ENCODE results near the gene SPACA9. TPM values are rescaled to one million over a fixed set of nuclear protein-coding genes. Genes with fewer than 3 reads are reported as not detected.

Gene SPACA9
- total and polyA plus RNA-seq, 2 experiments from 2014 or later = 1.1 to 1.5 TPM

GRCh38 chr9:132877824-132878694, 639 bp upstream of the SPACA9 start, which contains the start of gene AK8:
TSS of gene AK8 (minus strand) at chr9:132878284. CDS start at chr9:132878255, 29 bp downstream.
- TF ChIP-seq REST (IDR thresholded peaks at IDR 0.05; ENCODE audit: unreplicated experiment) (peak; percentile 29), CREB1 (CRISPR knock-in tag; IDR thresholded peaks at IDR 0.05; ENCODE audit: low read depth) (peak; percentile 99), NANOG (IDR thresholded peaks at IDR 0.05; ENCODE audit: borderline replicate concordance) (no peak)
- Histone ChIP-seq H3K36me3 (ENCODE audit: insufficient read depth) (no peaks in the 10 kb centered on the region), H2AFZ (peak within 1 kb of the TSS; percentile 100), H3K27ac (ENCODE audit: low read depth) (no peak within 1 kb of the TSS), H3K9me2 (ENCODE audit: insufficient read depth) (no peaks in the 10 kb centered on the region), H3K27me3 (ENCODE audit: insufficient read depth) (peaks cover 34% of the 10 kb centered on the region), H3K79me2 (replicated peaks; ENCODE audit: insufficient read depth) (no peaks in the 10 kb centered on the region), H3K4me3 (peak within 1 kb of the TSS; percentile 99), H3K4me1 (ENCODE audit: insufficient read depth) (no peaks in the 10 kb centered on the region), H4K20me1 (replicated peaks; ENCODE audit: insufficient read depth) (no peaks in the 10 kb centered on the region), H3K4me2 (peak within 1 kb of the TSS; percentile 96), H3F3A (replicated peaks; ENCODE audit: low read depth) (no peaks in the 10 kb centered on the region)
- DNase-seq (ENCODE audit: low spot score) = peak; percentile 85
- peak; percentile 80 for ATAC-seq
- peak within 1 kb of the TSS; percentile 81 for H3K4me3 Mint-ChIP-seq
- no peak within 1 kb of the TSS for H3K27ac Mint-ChIP-seq
- no peaks in the 10 kb centered on the region for H3K4me1 Mint-ChIP-seq
- H3K27me3 Mint-ChIP-seq (ENCODE audit: insufficient read depth, low read depth, poor library complexity) = peaks cover 17% of the 10 kb centered on the region
- H3K9me3 Mint-ChIP-seq = no peaks in the 10 kb centered on the region
- no peaks in the 10 kb centered on the region; the same call in 2 of the 3 replicates for H3K36me3 Mint-ChIP-seq (ENCODE audit: low read depth)

- TF ChIP-seq POLR2AphosphoS5 (IDR thresholded peaks at IDR 0.05; ENCODE audit: low read depth) (no peak), EZH2 (IDR thresholded peaks at IDR 0.05; ENCODE audit: low read depth, unreplicated experiment) (no peak), CTCF (conservative IDR thresholded peaks at IDR 0.05; ENCODE audit: low read depth in 2 of 2) (no peak), ZNF331 (CRISPR knock-in tag; IDR thresholded peaks at IDR 0.05; ENCODE audit: low read depth) (no peak)
- Histone ChIP-seq H3F3A (replicated peaks; ENCODE audit: low read depth) (no peaks in the 10 kb centered on the region), H2AFZ (peak overlapping the region; percentile 100), H3K4me2 (peak overlapping the region; percentile 96), H3K27me3 (ENCODE audit: insufficient read depth) (peaks cover 34% of the 10 kb centered on the region), H3K9me2 (ENCODE audit: insufficient read depth) (no peaks in the 10 kb centered on the region), H4K20me1 (replicated peaks; ENCODE audit: insufficient read depth) (no peaks in the 10 kb centered on the region), H3K27ac (ENCODE audit: low read depth) (no peak overlapping the region), H3K4me3 (peak overlapping the region; percentile 99), H3K36me3 (ENCODE audit: insufficient read depth) (no peaks in the 10 kb centered on the region), H3K4me1 (ENCODE audit: insufficient read depth) (no peaks in the 10 kb centered on the region), H3K79me2 (replicated peaks; ENCODE audit: insufficient read depth) (no peaks in the 10 kb centered on the region)
- ATAC-seq = no peak
- peak overlapping the region; percentile 81 for H3K4me3 Mint-ChIP-seq
- no peaks in the 10 kb centered on the region; the same call in 2 of the 3 replicates for H3K36me3 Mint-ChIP-seq (ENCODE audit: low read depth)
- no peak overlapping the region for H3K27ac Mint-ChIP-seq
- peaks cover 16% of the 10 kb centered on the region for H3K27me3 Mint-ChIP-seq (ENCODE audit: insufficient read depth, low read depth, poor library complexity)
- H3K9me3 Mint-ChIP-seq = no peaks in the 10 kb centered on the region
- H3K4me1 Mint-ChIP-seq = no peaks in the 10 kb centered on the region
- DNase-seq (ENCODE audit: low spot score) = no peak
Observed at GRCh38 chr9:132879457-132880323, 992 bp downstream of the SPACA9 start.

Measured in GM23338 (cell line).